A549 (cell line): ENCODE data around the gene THADA. TPM values are rescaled to one million over a fixed set of nuclear protein-coding genes. Genes with fewer than 3 reads are reported as not detected.

Experiments
- ATAC-seq, 2 experiments: fragments of 200-7000 bp in 1 of 2; fragments of >200 bp in 1 of 2; cut with Nextera tagmentation in 1 of 2; cut with Tn5 transposase in 1 of 2; 3 replicates each; pipeline versions ENCODE4 v1.8.0 to v1.9.1; 2018 to 2020; ENCODE audit warnings: mild to moderate bottlenecking in 1 of 2, moderate library complexity in 1 of 2
- CTCF ChIA-PET: fragments of 300-600 bp; sonication (Branson Sonifier 250); formaldehyde crosslinking; extraction: SDS; loops from one replicate; lab custom pipeline; 2021; ENCODE audit warnings: antibody characterized with exemption, inconsistent platforms; lab: Yijun Ruan, JAX
- POLR2A ChIA-PET: fragments of 350-600 bp; formaldehyde crosslinking; extraction: SDS; loops from one replicate; lab custom pipeline; 2021; ENCODE audit warnings: antibody characterized with exemption, inconsistent platforms; lab: Yijun Ruan, JAX
- DNase-seq, 2 experiments: peaks; one replicate each; pipeline versions ENCODE4 v3.0.0 to v3.0.0-alpha.2; 2011 to 2016; ENCODE audit warnings: low read depth in 1 of 2, low spot score in 1 of 2
- FAIRE-seq: peaks from 2 replicates; lab custom pipeline; 2011; peaks lifted over from hg19 to GRCh38; lab: Jason Lieb, UNC
- H3K27ac ChIP-seq, 2 experiments: fragments of >200 bp; sonication (Bioruptor Twin); formaldehyde crosslinking; 3 replicates each; pipeline ENCODE4 v1.5.1; 2016 to 2017
- H3K4me1 ChIP-seq: fragments of >200 bp; sonication (Bioruptor Twin); formaldehyde crosslinking; 3 replicates; pipeline ENCODE4 v1.6.1; 2016
- H3K4me2 ChIP-seq: fragments of >200 bp; sonication (Bioruptor Twin); formaldehyde crosslinking; 3 replicates; pipeline ENCODE4 v1.6.1; 2016
- H3K4me3 ChIP-seq: fragments of >200 bp; sonication (Bioruptor Twin); formaldehyde crosslinking; 3 replicates; pipeline ENCODE4 v1.5.1; 2016
- H3K9me3 ChIP-seq: fragments of >200 bp; sonication (Bioruptor Twin); formaldehyde crosslinking; 3 replicates; pipeline ENCODE4 v1.6.1; 2016
- BHLHE40 ChIP-seq: IDR thresholded peaks from 2 replicates; pipeline ENCODE4 v1.6.1; 2012; ENCODE audit warnings: low read depth, low read length, inconsistent platforms
- E2F6 ChIP-seq: IDR thresholded peaks from 2 replicates; pipeline ENCODE4 v1.6.1; 2012; ENCODE audit warnings: low read depth, borderline replicate concordance
- EHMT2 ChIP-seq: fragments of 200-600 bp; sonication (generic); IDR thresholded peaks from 2 replicates; pipeline ENCODE4 v1.6.1; 2016; ENCODE audit warnings: antibody characterized with exemption, low read depth, mild to moderate bottlenecking, moderate library complexity
- EP300 ChIP-seq, 2 experiments: fragments of >200 bp; sonication (Bioruptor Twin); formaldehyde crosslinking; IDR thresholded peaks; 2 replicates in 1 of 2; 3 replicates in 1 of 2; pipeline ENCODE4 v1.6.1; 2016 to 2017
- ESRRA ChIP-seq: fragments of 150-350 bp; IDR thresholded peaks from 2 replicates; pipeline ENCODE4 v1.6.1; 2014; ENCODE audit warnings: mild to moderate bottlenecking, low read length, borderline replicate concordance
- HDAC2 ChIP-seq: fragments of 200-600 bp; sonication (generic); IDR thresholded peaks from 2 replicates; pipeline ENCODE4 v1.6.1; 2016
- HEYL ChIP-seq: fragments of 250-450 bp; sonication (Bioruptor Pico); IDR thresholded peaks from 2 replicates; pipeline ENCODE4 v1.8.0; 2021; ENCODE audit warnings: mild to moderate bottlenecking, moderate library complexity
- HMGXB4 ChIP-seq: fragments of 250-450 bp; sonication (Bioruptor Pico); IDR thresholded peaks from 2 replicates; pipeline ENCODE4 v1.5.0; 2021; ENCODE audit warnings: mild to moderate bottlenecking, moderate library complexity, borderline replicate concordance
- HOXB13 ChIP-seq: fragments of 250-450 bp; sonication (Bioruptor Pico); IDR thresholded peaks from 2 replicates; pipeline ENCODE4 v1.5.0; 2020; ENCODE audit warnings: low read depth, mild to moderate bottlenecking, moderate library complexity
- HOXB5 ChIP-seq: fragments of 250-450 bp; sonication (Bioruptor Pico); IDR thresholded peaks from 2 replicates; pipeline ENCODE4 v1.5.0; 2020; ENCODE audit warnings: mild to moderate bottlenecking, moderate library complexity
- MAFK ChIP-seq: fragments of 450-650 bp; IDR thresholded peaks from 2 replicates; pipeline ENCODE4 v1.6.1; 2014; ENCODE audit not compliant: partially characterized antibody
- MAX ChIP-seq: IDR thresholded peaks from 2 replicates; pipeline ENCODE4 v1.6.1; 2012
- NFE2L2 ChIP-seq: fragments of 150-350 bp; conservative IDR thresholded peaks from 2 replicates; pipeline ENCODE4 v1.6.1; 2014; ENCODE audit warnings: low read length
- NPAS2 ChIP-seq: fragments of 250-450 bp; sonication (Bioruptor Pico); IDR thresholded peaks from 2 replicates; pipeline ENCODE4 v1.8.0; 2022; ENCODE audit warnings: mild to moderate bottlenecking, moderate library complexity, borderline replicate concordance
- PBX3 ChIP-seq: IDR thresholded peaks from 2 replicates; pipeline ENCODE4 v1.6.1; 2012
- PHF8 ChIP-seq: fragments of 200-600 bp; sonication (generic); IDR thresholded peaks from 2 replicates; pipeline ENCODE4 v1.6.1; 2016; ENCODE audit warnings: low read depth, mild to moderate bottlenecking, antibody characterized with exemption, moderate library complexity, borderline replicate concordance
- POLR2A ChIP-seq: IDR thresholded peaks from 2 replicates; pipeline ENCODE4 v1.6.1; 2012; ENCODE audit warnings: mild to moderate bottlenecking, low read length
- RARB ChIP-seq: fragments of 250-450 bp; sonication (Bioruptor Pico); IDR thresholded peaks from 2 replicates; pipeline ENCODE4 v1.8.0; 2021; ENCODE audit warnings: mild to moderate bottlenecking, moderate library complexity
- REST ChIP-seq: fragments of 200-600 bp; sonication (generic); IDR thresholded peaks from 2 replicates; pipeline ENCODE4 v1.6.1; 2016; ENCODE audit warnings: antibody characterized with exemption, mild to moderate bottlenecking, moderate library complexity
- RFX5 ChIP-seq: fragments of 450-650 bp; IDR thresholded peaks from 2 replicates; pipeline ENCODE4 v1.7.1; 2014; ENCODE audit warnings: antibody characterized with exemption, mild to moderate bottlenecking, moderate library complexity
- ZC3H11A ChIP-seq: fragments of 450-650 bp; IDR thresholded peaks from 2 replicates; pipeline ENCODE4 v1.6.1; 2014; ENCODE audit warnings: antibody characterized with exemption, mild to moderate bottlenecking
- WGBS: methylation state at CpG from one replicate; pipeline ENCODE4 v1.1.6; 2017; ENCODE audit errors: missing lambda C conversion rate; 5-methylcytosine and 5-hydroxymethylcytosine counted together
- polyA plus RNA-seq, 4 experiments: library from polyadenylated mRNA; depleted of rRNA in 3 of 4; stranded (reverse); fragments of >200 nt; fragmentation: RNase III in 1 of 4; extraction: RNeasy Plus Mini Kit Qiagen cat#74134 plus additional on column Dnase treatment in 1 of 4; gene quantifications; 2 replicates in 3 of 4; 3 replicates in 1 of 4; pipeline ENCODE4 v1.2.3, GENCODE V29; 2011 to 2017

THADA gene
- polyA plus RNA-seq, 2 of the 4 experiments (the other 2 are of a cell fraction) = 21.8 to 37.9 TPM

GRCh38 chr2:43475137-43475846 is 120.5 kb downstream of the THADA start (continued):
- TF ChIP-seq BHLHE40 (no peak), EHMT2 (no peak), PBX3 (no peak), HDAC2 (no peak), POLR2A (no peak), MAFK (no peak)

- POLR2A ChIA-PET = no interaction called here
- 90% methylated on average over 5 of the region's 5 CpGs for WGBS
- H3K27ac ChIP-seq = no peak overlapping the region
- H3K4me3 ChIP-seq = no peak overlapping the region
- no peak for FAIRE-seq
- DNase-seq = no peak
- CTCF ChIA-PET = interaction anchor here (1.0 to 4.3 kb wide), 4 partner anchors 10 to 646 kb away, joined by 3 to 26 read pairs (median 4); no protein-coding TSS in a partner anchor
- H3K4me1 ChIP-seq = peaks cover 29% of the 10 kb centered on the region
- TF ChIP-seq POLR2A (no peak), RARB (CRISPR knock-in tag) (no peak), HOXB5 (CRISPR knock-in tag) (no peak), ZC3H11A (no peak), BHLHE40 (no peak), RFX5 (no peak), REST (no peak), HOXB13 (CRISPR knock-in tag) (no peak), HEYL (CRISPR knock-in tag) (no peak), HMGXB4 (CRISPR knock-in tag) (no peak), PHF8 (no peak), EP300 (IDR thresholded peaks at IDR 0.05) (no peak), NFE2L2 (no peak), NPAS2 (CRISPR knock-in tag) (no peak), MAX (no peak), ESRRA (no peak), E2F6 (no peak)
- no peak overlapping the region for H3K4me2 ChIP-seq
- H3K9me3 ChIP-seq = no peaks in the 10 kb centered on the region
- no peak for ATAC-seq
These were observed 121.6 kb downstream of the THADA start for GRCh38 chr2:43474273-43474672.
